ENCODE results near the gene UST. TPM values are rescaled to one million over a fixed set of nuclear protein-coding genes. Genes with fewer than 3 reads are reported as not detected.

Gene UST
- total RNA-seq, 6 experiments from 2014 or later, result 0.44 to 1.9 (median 0.91) TPM

GRCh38 chr6:149108749-149109100, 361.9 kb downstream of the UST start:
- H3K36me3 ChIP-seq, result no peaks in the 10 kb centered on the region
- no peak for TF ChIP-seq CTCF (IDR thresholded peaks at IDR 0.05)
- no peak for TF ChIP-seq POLR2A (IDR thresholded peaks at IDR 0.05)
- WGBS (ENCODE audit: insufficient coverage, low coverage, low lambda C conversion rate, missing lambda C conversion rate), result 100% methylated on average over 1 of the region's 3 CpGs
- H3K4me1 ChIP-seq, result no peaks in the 10 kb centered on the region
- no peak overlapping the region for H3K4me3 ChIP-seq
- H3K9me3 ChIP-seq, result no peaks in the 10 kb centered on the region
- no peak for ATAC-seq
- H3K27me3 ChIP-seq, result no peaks in the 10 kb centered on the region
- H3K27ac ChIP-seq, result no peak overlapping the region
- DNase-seq, result no peak
- intact Hi-C loops (cut with DNase I), result no loop called here

GRCh38 chr6:149109397-149110070, 362.7 kb downstream of the UST start:
- H3K27ac ChIP-seq, result no peak overlapping the region
- no peak overlapping the region for H3K4me3 ChIP-seq
- 87% methylated on average over 5 of the region's 5 CpGs for WGBS (ENCODE audit: insufficient coverage, low coverage, low lambda C conversion rate, missing lambda C conversion rate)
- DNase-seq, result no peak
- no peaks in the 10 kb centered on the region for H3K4me1 ChIP-seq
- ATAC-seq, result no peak
- no peaks in the 10 kb centered on the region for H3K9me3 ChIP-seq
- intact Hi-C loops (cut with DNase I), result no loop called here
- no peak for TF ChIP-seq CTCF (IDR thresholded peaks at IDR 0.05)
- no peak for TF ChIP-seq POLR2A (IDR thresholded peaks at IDR 0.05)
- no peaks in the 10 kb centered on the region for H3K36me3 ChIP-seq
- no peaks in the 10 kb centered on the region for H3K27me3 ChIP-seq

DNA sequence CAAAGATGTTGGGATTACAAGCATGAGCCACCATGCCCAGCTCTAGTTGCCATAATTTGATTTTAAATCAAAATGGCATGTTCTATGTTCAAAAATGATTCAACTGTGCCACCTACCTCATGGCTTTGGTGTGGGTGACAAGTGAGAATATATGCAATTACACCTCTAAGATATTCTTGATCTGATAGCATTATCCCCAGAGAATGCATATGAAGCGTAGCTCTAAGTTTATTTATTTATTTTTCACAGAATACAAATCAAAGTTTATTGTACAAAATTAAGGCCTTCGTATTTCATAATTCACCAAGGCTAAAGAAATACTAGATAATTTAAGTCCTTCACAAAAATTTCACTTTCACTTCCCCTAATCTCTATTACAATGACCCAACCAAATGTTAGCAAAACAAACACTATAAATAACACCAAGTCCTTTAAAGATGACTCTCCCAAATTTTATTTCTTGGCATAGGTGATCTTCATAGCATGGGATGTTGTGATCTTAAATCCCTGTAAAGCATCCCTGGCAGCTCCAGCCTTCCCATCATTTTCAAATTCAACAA, 364.8 kb downstream of the UST start:
- Histone ChIP-seq H3K9me3 (no peaks in the 10 kb centered on the region), H3K4me1 (no peaks in the 10 kb centered on the region), H3K4me3 (no peak overlapping the region), H3K27me3 (no peaks in the 10 kb centered on the region), H3K27ac (no peak overlapping the region), H3K36me3 (no peaks in the 10 kb centered on the region)
- intact Hi-C loops (cut with DNase I), result no loop called here
- 65% methylated on average over 2 of the region's 2 CpGs for WGBS (ENCODE audit: insufficient coverage, low coverage, low lambda C conversion rate, missing lambda C conversion rate)
- no peak for TF ChIP-seq POLR2A (IDR thresholded peaks at IDR 0.05)
- TF ChIP-seq CTCF (IDR thresholded peaks at IDR 0.05), result no peak
- DNase-seq, result no peak
- peak in 2 of 4 donors; percentile 19 to 36 for ATAC-seq

DNA sequence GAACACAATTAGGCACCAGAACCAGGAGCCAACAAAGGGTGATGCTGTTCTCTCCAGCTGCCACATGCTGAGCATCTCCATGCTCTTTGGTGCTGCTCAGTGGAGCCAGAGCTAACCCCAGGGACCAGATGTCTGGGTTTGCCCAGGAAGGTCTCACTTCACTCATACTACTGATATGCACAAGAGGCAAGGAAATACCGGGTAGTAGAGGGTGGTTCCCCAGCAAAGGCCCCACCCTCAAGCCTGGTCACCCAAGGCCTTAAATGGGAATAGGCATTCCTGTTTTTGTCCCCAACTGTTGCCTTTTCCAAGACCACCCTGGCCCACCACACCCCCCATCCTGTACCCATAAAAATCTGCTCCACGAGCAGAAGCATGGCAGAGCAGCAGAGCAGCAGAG, 366.1 kb downstream of the UST start:
- Histone ChIP-seq H3K4me1 (no peaks in the 10 kb centered on the region), H3K4me3 (no peak overlapping the region), H3K9me3 (no peaks in the 10 kb centered on the region), H3K27ac (no peak overlapping the region), H3K36me3 (no peaks in the 10 kb centered on the region), H3K27me3 (no peaks in the 10 kb centered on the region)
- intact Hi-C loops (cut with DNase I), result no loop called here
- DNase-seq (no peak), ATAC-seq (no peak)
- WGBS (ENCODE audit: insufficient coverage, low coverage, low lambda C conversion rate, missing lambda C conversion rate), result 100% methylated on average over 1 of the region's 2 CpGs
- no peak for TF ChIP-seq CTCF (IDR thresholded peaks at IDR 0.05)
- no peak for TF ChIP-seq POLR2A (IDR thresholded peaks at IDR 0.05)

Measured in right lobe of liver (tissue), 6 donors.